ENCODE data around the gene REM2.

Gene REM2

DNA sequence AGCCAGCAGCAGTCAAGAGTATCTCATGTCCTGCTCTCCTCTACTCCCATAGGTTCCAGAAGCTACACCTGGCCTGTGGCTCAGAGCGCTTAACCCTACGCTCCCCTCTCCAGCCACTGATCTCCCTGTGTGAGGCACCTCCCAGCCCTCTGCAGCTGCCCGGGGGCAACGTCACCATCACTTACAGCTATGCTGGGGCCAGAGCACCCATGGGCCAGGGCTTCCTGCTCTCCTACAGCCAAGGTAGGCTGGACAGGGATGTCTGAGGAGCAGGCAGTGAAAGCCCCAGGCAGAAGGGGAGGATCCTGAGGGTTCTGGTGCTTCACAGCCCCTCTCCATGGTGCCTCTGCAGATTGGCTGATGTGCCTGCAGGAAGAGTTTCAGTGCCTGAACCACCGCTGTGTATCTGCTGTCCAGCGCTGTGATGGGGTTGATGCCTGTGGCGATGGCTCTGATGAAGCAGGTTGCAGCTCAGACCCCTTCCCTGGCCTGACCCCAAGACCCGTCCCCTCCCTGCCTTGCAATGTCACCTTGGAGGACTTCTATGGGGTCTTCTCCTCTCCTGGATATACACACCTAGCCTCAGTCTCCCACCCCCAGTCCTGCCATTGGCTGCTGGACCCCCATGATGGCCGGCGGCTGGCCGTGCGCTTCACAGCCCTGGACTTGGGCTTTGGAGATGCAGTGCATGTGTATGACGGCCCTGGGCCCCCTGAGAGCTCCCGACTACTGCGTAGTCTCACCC lies 7.8 kb upstream of the REM2 start:
- DNase-seq (ENCODE audit: low spot score), result no peak

GRCh38 chr14:22875748-22876319 lies 7.2 kb upstream of the REM2 start:
- no peak for DNase-seq (ENCODE audit: low spot score)

- DNase-seq (ENCODE audit: low spot score), result no peak
Measured at GRCh38 chr14:22877000-22877501, 6.0 kb upstream of the REM2 start.

DNA sequence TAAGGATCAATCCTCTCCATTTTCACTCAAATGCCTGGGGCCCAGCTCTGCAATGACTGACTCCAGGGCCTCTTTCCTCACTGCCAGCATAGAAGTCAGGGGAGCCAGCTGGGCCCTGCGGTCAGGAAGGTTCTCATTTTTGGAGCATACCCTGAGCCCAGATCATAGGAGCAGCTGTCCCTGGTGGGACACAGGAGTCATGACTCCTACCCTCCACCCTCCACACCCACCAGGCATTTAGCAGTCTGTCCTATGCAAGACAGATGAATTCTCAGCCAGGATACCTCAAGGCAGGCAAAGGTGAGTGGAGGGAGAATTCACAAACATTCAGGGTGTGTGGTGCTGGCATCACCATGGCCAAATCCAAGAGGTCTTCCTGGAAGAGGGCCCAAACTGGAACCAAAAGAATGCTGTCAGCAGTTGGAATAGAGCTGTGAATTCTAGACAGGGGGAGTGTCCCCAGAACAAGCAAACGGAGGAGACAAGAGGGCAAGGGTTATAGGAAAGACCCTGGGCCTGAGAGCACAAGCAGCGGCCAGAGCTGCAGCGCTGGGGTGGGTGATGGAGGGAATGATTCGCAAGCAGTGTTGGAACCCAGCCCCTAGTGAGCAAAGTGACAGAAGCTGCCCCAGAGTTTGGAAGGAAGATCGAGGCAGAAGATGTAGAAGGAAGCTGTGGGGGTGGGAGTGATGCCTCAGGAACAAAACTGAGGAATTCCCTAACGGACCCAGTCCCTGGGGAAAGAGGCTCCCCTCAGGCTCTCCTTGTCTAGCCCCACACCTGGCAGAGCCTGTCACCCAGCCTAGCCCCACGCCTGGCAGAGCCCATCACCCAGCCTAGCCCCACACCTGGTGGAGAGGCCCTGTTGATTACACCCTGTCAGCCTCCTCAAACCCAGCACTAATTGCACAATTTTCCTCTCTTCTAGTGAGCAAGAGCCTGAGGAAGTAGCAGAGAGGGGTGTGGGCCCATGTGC lies 4.5 kb upstream of the REM2 start:
- no peak for DNase-seq (ENCODE audit: low spot score)

DNA sequence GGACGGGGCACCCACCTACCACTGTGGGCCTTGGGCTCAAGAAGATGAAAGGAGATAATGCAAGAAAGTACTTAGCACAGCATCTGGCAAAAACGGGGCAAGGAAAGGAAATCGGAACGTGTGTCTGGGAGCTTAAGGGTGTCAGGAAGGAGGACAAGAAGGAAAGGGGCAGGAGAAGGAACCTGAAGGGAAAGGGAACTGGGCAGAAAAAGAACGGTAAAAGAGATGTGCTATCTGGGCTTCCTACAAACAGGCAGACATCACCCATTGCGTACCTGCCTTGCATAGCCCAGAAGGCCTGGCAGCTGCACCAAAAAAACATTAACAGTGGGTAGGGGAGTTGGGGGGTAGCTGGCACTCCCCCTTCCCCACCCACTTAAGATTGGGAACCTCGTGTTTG lies 958 bp upstream of the REM2 start:
- DNase-seq (ENCODE audit: low spot score), result no peak

GRCh38 chr14:22882529-22883172 lies 371 bp upstream of the REM2 start:
- peak; percentile 85 for DNase-seq (ENCODE audit: low spot score)

- DNase-seq (ENCODE audit: low spot score), result no peak
Measured at GRCh38 chr14:22884076-22884737, 1.2 kb downstream of the REM2 start.

GRCh38 chr14:22884738-22885523 lies 1.9 kb downstream of the REM2 start:
- DNase-seq (ENCODE audit: low spot score), result no peak

DNA sequence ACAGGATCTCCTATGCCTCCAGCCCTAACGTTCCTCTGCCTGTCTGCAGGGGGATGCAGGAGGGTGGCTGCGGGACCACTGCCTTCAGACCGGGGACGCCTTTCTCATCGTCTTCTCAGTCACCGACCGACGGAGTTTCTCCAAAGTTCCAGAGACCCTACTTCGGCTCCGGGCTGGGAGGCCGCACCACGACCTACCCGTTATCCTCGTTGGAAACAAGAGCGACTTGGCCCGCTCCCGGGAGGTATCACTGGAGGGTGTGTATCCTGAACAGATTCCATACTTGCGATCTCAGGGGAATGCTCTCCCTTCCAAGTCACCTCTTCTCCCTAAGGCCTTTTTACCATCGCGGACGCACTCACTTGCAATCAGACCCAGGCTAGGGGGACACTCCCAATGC lies 3.0 kb downstream of the REM2 start:
- DNase-seq (ENCODE audit: low spot score), result no peak

- DNase-seq (ENCODE audit: low spot score), result no peak
Measured at GRCh38 chr14:22886500-22887259, 3.7 kb downstream of the REM2 start.

DNA sequence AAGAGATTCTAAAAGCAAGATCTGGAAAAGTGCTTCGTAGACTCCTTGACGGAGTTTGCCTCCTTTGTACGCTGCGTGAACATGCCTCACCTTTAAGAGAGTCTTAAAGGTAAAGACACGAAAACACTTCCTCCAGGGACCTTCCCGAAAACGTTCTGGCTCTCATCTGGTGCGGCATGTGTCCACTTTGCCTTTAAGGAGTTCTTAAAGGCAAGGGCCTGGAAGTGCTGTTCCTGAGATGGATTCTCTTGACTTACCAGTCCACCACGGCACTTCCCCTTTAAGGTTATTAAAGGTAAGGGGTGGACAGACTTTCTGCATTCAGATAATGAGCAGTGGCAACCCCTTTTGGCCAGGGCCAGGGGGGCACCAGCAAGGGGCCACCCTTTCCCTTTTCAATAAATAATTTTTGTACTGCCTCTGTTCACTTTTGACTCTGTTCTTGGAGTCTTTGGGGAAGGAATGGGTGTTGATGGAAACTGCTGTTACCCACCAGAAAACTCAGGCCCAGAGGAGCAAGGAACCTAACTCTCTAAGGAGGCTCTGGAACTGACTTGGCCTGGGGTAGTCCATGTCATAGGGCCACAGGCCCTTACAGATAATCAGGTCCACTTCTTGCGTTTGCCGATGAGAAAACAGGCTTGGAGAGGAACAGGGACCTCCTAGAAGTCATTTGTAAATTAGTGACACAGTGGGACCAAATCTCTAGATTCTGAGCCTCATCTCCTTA lies 4.4 kb downstream of the REM2 start:
- DNase-seq (ENCODE audit: low spot score), result peak; percentile 66

DNA sequence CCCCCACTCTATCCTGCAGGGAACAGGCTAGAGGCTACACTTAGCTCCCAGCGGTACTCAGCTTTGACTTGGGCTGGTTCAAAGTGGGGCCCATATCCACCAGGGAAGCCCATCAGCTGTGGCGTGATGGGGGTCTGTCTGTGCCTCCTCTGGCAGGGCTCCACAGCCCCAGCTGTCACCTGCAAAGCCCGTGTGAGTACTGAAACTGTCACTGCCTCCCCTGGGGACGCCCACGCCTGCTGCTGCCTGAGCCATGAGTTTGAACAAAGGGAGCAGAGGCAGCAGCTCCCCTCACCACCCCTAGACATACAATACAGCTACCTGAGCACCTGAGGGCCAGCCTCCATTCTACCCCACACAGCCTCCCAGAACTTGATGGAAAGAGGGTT lies 5.0 kb downstream of the REM2 start:
- no peak for DNase-seq (ENCODE audit: low spot score)

DNA sequence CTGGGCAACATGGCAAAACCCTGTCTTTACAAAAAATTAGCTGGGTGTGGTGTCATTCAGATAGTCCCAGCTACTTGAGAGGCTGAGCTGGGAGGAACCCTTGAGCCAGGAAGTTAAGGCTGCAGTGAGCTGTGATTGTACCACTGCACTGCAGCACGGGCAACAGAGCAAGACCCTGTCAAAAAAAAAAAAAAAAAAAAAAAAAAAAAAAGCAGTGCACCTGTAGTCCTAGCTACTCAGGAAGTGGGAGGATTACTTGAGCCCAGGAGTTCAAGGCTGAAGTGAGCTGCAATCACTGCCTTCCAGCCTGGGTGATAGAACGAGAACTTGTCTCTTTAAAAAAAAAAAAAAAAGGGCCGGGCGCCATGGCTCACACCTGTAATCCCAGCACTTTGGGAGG lies 5.6 kb downstream of the REM2 start:
- DNase-seq (ENCODE audit: low spot score), result no peak

GRCh38 chr14:22890416-22890815 lies 7.4 kb downstream of the REM2 start:
- no peak for DNase-seq (ENCODE audit: low spot score)

DNA sequence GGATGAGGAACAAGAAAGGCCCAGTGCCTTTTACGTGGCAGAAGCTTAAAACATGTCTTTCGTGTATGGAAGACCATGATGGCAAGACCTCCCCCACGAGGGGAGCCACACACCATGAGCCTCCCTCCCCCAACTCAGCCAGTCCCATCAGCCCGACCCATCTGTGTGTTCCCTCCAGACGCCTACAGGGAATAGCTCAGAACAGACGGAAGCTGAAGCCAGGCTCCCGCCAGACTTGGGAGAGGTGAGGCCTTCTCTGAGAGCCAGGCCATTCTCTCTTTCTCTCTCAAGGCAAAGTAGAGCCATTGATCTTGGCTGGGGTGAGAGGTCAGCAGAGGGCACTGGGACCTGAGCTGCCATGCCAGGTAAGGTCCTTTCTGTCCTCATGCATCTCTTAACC lies 9.5 kb downstream of the REM2 start:
- DNase-seq (ENCODE audit: low spot score), result no peak

DNA sequence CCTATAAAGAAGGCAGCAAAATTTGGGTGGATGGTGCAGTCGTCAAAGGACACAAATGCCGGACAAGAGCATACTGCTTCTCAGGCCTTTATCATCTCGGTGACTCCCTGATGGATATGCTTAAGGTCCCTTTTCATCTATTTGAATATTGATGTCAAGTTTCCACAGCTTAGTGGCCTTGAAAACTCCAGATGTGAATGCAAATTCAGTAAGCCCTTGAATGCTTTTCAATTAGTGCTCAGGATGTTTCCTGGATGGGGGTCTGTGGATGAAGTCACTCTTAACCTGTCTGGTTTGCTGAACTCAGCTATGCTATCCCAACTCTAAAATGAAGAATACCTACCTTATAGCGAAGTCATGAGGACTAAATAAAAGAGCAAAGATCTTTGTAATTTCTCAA lies 10.7 kb downstream of the REM2 start:
- no peak for DNase-seq (ENCODE audit: low spot score)

- DNase-seq (ENCODE audit: low spot score), result no peak
Measured at GRCh38 chr14:22895402-22895801, 12.4 kb downstream of the REM2 start.

GRCh38 chr14:22896356-22896755 lies 13.3 kb downstream of the REM2 start:
- DNase-seq (ENCODE audit: low spot score), result no peak

DNA sequence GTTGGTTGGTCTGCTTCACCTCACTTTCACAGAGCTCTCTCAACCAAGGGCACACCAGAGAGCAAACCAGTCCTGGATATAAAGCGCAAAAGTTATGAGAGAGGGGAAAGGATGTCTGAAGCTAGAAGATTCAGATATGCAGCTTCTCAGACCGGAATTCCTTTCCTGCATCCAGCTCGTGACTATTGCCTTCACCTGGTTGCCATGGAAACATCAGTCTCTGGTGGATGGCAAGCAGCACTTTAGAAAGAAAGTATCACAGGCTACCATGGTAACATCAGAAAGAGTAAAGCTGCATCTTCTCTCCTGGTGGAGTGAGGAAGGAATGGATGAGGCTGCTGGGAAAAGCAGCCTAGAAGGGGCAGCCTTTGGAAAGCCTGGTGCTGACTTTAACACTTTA lies 13.7 kb downstream of the REM2 start:
- no peak for DNase-seq (ENCODE audit: low spot score)
